WTC11 (cell line): ENCODE results near the gene SPI1.

ENCODE experiments used
- GABPB1 ChIP-seq: sonication (generic); formaldehyde crosslinking; IDR thresholded peaks from 2 replicates; pipeline ENCODE4 v1.8.1; 2023; ENCODE audit warnings: mild to moderate bottlenecking, missing genetic modification reagents
- JUN ChIP-seq: sonication (generic); formaldehyde crosslinking; IDR thresholded peaks from 2 replicates; pipeline ENCODE4 v1.8.0; 2023; ENCODE audit warnings: mild to moderate bottlenecking, missing genetic modification reagents
- NR2C2 ChIP-seq: sonication (generic); formaldehyde crosslinking; IDR thresholded peaks from 2 replicates; pipeline ENCODE4 v1.8.0; 2022; ENCODE audit warnings: mild to moderate bottlenecking, missing genetic modification reagents
- RELA ChIP-seq: sonication (generic); formaldehyde crosslinking; IDR thresholded peaks from 2 replicates; pipeline ENCODE4 v1.8.1; 2022; ENCODE audit warnings: missing genetic modification reagents, mild to moderate bottlenecking, borderline replicate concordance
- ZNF263 ChIP-seq: sonication (generic); formaldehyde crosslinking; IDR thresholded peaks from 2 replicates; pipeline ENCODE4 v1.8.1; 2022; ENCODE audit warnings: low read depth, mild to moderate bottlenecking, moderate library complexity, missing genetic modification reagents
- TF ChIP-seq, protein P1 (sequence below): fragments of 200-600 bp; IDR thresholded peaks from 2 replicates; pipeline ENCODE4 v1.8.0; 2022; ENCODE audit warnings: antibody characterized with exemption
- TF ChIP-seq, protein P2 (sequence below): sonication (generic); formaldehyde crosslinking; IDR thresholded peaks from 2 replicates; pipeline ENCODE4 v1.8.0; 2022; ENCODE audit warnings: mild to moderate bottlenecking, missing genetic modification reagents
- TF ChIP-seq, protein P3 (sequence below): sonication (generic); formaldehyde crosslinking; IDR thresholded peaks from 2 replicates; pipeline ENCODE4 v1.8.1; 2023; ENCODE audit warnings: mild to moderate bottlenecking, missing genetic modification reagents, moderate library complexity

DNA sequence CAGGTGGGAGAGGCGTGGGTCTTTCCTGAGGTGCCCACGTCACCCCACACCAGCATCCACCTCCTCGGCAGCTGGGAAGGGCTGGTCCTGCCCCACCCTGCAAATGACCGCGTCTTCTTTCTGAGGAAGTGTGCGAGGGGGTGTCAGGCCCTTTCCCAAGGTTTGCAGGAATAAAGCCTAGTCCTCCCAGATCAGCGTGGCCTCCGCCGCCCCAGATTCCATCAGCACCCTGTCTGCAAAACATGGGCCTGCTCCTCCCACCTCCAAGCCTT is 15.6 kb upstream of the SPI1 start:
- TF ChIP-seq, protein P1, sequence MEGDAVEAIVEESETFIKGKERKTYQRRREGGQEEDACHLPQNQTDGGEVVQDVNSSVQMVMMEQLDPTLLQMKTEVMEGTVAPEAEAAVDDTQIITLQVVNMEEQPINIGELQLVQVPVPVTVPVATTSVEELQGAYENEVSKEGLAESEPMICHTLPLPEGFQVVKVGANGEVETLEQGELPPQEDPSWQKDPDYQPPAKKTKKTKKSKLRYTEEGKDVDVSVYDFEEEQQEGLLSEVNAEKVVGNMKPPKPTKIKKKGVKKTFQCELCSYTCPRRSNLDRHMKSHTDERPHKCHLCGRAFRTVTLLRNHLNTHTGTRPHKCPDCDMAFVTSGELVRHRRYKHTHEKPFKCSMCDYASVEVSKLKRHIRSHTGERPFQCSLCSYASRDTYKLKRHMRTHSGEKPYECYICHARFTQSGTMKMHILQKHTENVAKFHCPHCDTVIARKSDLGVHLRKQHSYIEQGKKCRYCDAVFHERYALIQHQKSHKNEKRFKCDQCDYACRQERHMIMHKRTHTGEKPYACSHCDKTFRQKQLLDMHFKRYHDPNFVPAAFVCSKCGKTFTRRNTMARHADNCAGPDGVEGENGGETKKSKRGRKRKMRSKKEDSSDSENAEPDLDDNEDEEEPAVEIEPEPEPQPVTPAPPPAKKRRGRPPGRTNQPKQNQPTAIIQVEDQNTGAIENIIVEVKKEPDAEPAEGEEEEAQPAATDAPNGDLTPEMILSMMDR: no peak
- TF ChIP-seq ZNF263 (no peak), NR2C2 (CRISPR knock-in tag) (no peak), RELA (CRISPR knock-in tag) (no peak), JUN (no peak), GABPB1 (CRISPR knock-in tag) (no peak)
- TF ChIP-seq, protein P2, sequence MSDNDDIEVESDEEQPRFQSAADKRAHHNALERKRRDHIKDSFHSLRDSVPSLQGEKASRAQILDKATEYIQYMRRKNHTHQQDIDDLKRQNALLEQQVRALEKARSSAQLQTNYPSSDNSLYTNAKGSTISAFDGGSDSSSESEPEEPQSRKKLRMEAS: no peak
- TF ChIP-seq, protein P3, sequence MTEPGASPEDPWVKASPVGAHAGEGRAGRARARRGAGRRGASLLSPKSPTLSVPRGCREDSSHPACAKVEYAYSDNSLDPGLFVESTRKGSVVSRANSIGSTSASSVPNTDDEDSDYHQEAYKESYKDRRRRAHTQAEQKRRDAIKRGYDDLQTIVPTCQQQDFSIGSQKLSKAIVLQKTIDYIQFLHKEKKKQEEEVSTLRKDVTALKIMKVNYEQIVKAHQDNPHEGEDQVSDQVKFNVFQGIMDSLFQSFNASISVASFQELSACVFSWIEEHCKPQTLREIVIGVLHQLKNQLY (CRISPR knock-in tag): no peak
